Activated CD4-positive, alpha-beta T cell treated with anti-CD3 and anti-CD28 coated beads, Interleukin-10, Interleukin-2, amounts not matched to agents 100 ng/mL and 50 ng/mL, durations not matched to agents 16 hours and 8 hours (primary cell): ENCODE results near the gene BMP2K.

ENCODE experiments used
- DNase-seq: peaks from one replicate; pipeline ENCODE4 v3.0.0-alpha.2; 2020

BMP2K gene

GRCh38 chr4:78776079-78776728 lies at the start of gene BMP2K:
BMP2K (plus strand) TSS chr4:78776350; CDS start chr4:78776544, 194 bp downstream.
- DNase-seq, result peak; percentile 85

- no peak for DNase-seq
Observed at GRCh38 chr4:78726546-78726945, 49.6 kb upstream of the BMP2K start.

- DNase-seq, result no peak
Observed at GRCh38 chr4:78732332-78733104, 43.6 kb upstream of the BMP2K start.

- DNase-seq, result no peak
Observed at GRCh38 chr4:78734441-78735162, 41.5 kb upstream of the BMP2K start.

- no peak for DNase-seq
Observed at GRCh38 chr4:78735697-78736096, 40.5 kb upstream of the BMP2K start.

- no peak for DNase-seq
Observed at GRCh38 chr4:78737035-78737434, 39.1 kb upstream of the BMP2K start.

GRCh38 chr4:78737973-78738372 lies 38.2 kb upstream of the BMP2K start:
- no peak for DNase-seq

- DNase-seq, result peak; percentile 3
Observed at GRCh38 chr4:78742300-78742699, 33.9 kb upstream of the BMP2K start.

- DNase-seq, result no peak
Observed at GRCh38 chr4:78747475-78747922, 28.7 kb upstream of the BMP2K start.

- no peak for DNase-seq
Observed at GRCh38 chr4:78748381-78748780, 27.8 kb upstream of the BMP2K start.

- DNase-seq, result peak; percentile 34
Observed at GRCh38 chr4:78749258-78749971, 26.7 kb upstream of the BMP2K start.

- DNase-seq, result no peak
Observed at GRCh38 chr4:78749972-78750727, 26.0 kb upstream of the BMP2K start.

- DNase-seq, result no peak
Observed at GRCh38 chr4:78753091-78753490, 23.1 kb upstream of the BMP2K start.

- no peak for DNase-seq
Observed at GRCh38 chr4:78754872-78755271, 21.3 kb upstream of the BMP2K start.

GRCh38 chr4:78756137-78756536 lies 20.0 kb upstream of the BMP2K start:
- DNase-seq, result no peak

GRCh38 chr4:78756776-78757175 lies 19.4 kb upstream of the BMP2K start:
- DNase-seq, result no peak

GRCh38 chr4:78757574-78757973 lies 18.6 kb upstream of the BMP2K start:
- DNase-seq, result no peak

GRCh38 chr4:78758085-78758484 lies 18.1 kb upstream of the BMP2K start:
- no peak for DNase-seq

- DNase-seq, result no peak
Observed at GRCh38 chr4:78762529-78762928, 13.6 kb upstream of the BMP2K start.

- no peak for DNase-seq
Observed at GRCh38 chr4:78763251-78763650, 12.9 kb upstream of the BMP2K start.

- no peak for DNase-seq
Observed at GRCh38 chr4:78763763-78764387, 12.3 kb upstream of the BMP2K start.

GRCh38 chr4:78764498-78764961 lies 11.6 kb upstream of the BMP2K start:
- DNase-seq, result no peak
